DMS 273 (cell line): ENCODE data around the gene TOMT.
"Not testable (repeated sequence)": the region's sequence is repeated elsewhere in the genome, so short reads cannot be mapped to it uniquely, and the experiment has no call there.

Experiments
- DNase-seq: peaks from one replicate; lab custom pipeline; 2025; ENCODE audit not compliant: unreplicated experiment; lab: John Stamatoyannopoulos, UW

The TOMT gene

GRCh38 chr11:72123117-72123653 lies 17.5 kb downstream of the TOMT start:
- no peak for DNase-seq

- no peak for DNase-seq
Measured at GRCh38 chr11:72124046-72124445, 18.3 kb downstream of the TOMT start.

- no peak for DNase-seq
Measured at GRCh38 chr11:72125956-72126355, 20.2 kb downstream of the TOMT start.

- no peak for DNase-seq
Measured at GRCh38 chr11:72127923-72128322, 22.2 kb downstream of the TOMT start.

- no peak for DNase-seq
Measured at GRCh38 chr11:72129381-72129780, 23.7 kb downstream of the TOMT start.

DNA sequence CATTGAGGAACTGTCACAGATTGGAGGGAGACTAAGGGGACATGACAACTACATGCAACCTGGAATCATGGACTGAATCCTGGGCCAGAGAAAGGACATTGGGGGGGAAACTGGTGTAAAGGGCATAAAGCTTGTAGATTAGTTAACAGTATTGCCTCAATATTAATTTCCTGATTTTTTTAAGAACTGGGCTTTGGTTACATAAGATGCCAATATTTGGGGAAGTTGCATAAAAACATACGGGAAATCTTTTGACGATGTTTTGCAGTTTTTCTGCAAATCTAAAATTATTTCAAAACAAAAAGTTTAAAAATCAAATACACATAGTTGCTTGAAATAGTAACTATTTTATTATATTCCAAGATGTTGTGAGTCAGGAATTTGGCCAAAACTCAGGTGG lies 26.9 kb downstream of the TOMT start:
- no peak for DNase-seq

GRCh38 chr11:72135473-72135872 lies 29.7 kb downstream of the TOMT start, which contains the start of gene FOLR3:
Gene FOLR3 (plus strand): TSS chr11:72135725. CDS start chr11:72135953, 228 bp downstream.
- not testable (repeated sequence) for DNase-seq

DNA sequence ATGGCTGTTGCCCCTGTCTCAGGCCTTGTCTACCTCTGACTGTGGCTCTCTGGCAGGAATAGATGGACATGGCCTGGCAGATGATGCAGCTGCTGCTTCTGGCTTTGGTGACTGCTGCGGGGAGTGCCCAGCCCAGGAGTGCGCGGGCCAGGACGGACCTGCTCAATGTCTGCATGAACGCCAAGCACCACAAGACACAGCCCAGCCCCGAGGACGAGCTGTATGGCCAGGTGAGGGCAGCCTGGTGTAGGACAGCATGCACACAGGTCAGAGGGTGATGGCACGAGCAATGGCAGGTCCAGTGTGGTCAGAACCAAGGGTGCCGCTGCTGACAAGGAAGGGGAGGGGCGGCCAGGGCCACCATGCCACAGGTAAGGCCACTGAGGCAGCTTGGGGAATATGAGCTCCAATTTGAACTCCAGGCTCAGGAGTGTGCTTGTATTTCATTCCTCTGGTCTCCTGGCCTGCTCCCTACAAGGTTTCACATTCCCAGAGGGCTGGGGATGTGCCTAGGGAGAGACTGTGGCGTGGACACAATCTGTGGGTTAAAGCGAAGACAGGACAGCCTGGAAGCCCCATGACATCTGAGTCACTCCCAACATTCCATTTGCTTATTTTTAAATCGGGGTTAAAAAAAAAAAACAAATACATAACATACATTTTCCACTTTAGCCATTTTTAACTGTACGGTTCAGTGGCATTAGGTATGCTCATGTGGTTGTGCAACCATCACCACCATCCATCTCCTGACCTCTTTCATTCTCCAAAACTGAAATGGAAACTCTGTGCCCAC lies 30.4 kb downstream of the TOMT start:
- no peak for DNase-seq

GRCh38 chr11:72136684-72137262 lies 31.0 kb downstream of the TOMT start:
- no peak for DNase-seq

- DNase-seq: no peak
Measured at GRCh38 chr11:72138821-72139390, 33.2 kb downstream of the TOMT start.

DNA sequence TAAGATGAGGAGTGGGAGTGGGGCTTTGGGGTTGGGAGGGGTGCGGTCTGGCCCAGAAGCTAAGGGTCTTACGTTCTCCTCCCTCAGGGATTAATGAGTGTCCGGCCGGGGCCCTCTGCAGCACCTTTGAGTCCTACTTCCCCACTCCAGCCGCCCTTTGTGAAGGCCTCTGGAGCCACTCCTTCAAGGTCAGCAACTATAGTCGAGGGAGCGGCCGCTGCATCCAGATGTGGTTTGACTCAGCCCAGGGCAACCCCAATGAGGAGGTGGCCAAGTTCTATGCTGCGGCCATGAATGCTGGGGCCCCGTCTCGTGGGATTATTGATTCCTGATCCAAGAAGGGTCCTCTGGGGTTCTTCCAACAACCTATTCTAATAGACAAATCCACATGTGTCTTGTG lies 33.8 kb downstream of the TOMT start:
- no peak for DNase-seq

DNA sequence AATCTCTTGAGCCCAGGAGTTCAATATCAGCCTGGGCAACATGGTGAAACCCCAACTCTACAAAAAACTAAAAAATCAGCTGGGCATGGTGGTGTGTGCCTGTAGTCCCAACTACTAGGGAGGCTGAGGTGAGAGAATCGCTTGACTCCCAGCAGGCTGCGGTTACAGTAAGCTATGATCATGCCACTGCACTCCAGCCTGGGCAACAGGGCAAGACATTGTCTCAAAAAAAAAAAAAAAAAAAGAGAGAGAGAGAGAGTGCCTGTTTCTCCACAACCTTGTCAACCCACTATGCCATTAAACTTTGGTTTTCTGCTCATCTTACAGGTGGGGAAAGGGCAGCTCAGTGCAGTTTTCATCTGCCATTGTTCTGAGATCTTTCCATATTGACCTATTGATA lies 34.9 kb downstream of the TOMT start:
- DNase-seq: no peak

- DNase-seq: no peak
Measured at GRCh38 chr11:72141066-72141465, 35.3 kb downstream of the TOMT start.

GRCh38 chr11:72142086-72142485 lies 36.4 kb downstream of the TOMT start:
- not testable (repeated sequence) for DNase-seq

DNA sequence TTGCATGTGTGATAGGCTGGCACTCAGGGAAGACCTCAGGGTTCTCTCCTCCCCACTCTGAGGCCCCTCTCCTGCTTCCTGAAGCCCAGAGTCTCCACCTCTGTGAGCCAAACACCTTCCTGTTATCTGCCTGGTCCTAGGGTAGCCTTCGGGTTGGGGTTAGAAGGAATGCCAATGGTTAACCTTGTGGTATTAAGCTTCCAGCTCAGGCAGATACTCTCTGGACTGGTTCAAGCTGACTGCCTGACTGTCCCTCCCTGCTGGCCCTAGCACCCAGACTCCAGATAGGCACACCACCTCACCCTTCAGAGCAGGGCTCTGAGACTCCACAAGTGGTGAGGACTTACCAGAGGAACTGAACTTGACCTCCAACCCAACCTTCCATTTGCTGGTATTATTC lies 36.8 kb downstream of the TOMT start:
- DNase-seq: not testable (repeated sequence)

DNA sequence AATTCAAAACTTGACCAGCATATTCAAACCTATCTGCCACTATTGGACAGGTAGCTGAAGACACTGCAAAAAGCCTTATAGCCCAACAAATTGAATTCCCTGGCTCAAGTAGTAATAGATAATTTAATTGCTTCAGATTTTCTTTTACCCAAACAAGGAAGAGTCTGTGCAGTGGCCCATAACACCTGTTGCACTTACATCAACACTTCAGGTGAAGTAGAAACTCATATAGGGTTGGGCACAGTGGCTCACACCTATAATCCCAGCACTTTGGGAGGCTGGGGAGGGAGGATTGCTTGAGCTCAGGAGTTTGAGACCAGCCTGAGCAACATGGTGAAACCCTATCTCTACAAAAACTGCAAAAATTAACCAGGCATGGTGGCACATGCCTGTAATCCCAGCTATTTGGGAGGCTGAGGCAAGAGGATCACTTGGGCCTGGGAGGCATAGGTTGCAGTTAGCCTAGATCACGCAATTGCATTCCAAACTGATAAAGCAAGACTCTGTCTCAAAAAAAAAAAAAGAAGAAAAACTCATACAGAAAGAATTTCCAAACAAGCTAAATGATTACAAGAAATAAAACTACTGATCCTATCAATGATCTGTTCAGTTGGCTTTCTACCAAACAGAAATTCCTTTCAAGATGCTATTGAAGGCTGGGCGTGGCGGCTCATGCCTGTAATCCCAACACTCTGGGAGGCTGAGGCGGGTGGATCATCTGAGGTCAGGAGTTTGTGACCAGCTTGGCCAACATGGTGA lies 39.3 kb downstream of the TOMT start:
- DNase-seq: no peak

- no peak for DNase-seq
Measured at GRCh38 chr11:72146625-72147024, 40.9 kb downstream of the TOMT start.

GRCh38 chr11:72150882-72151281 lies 45.2 kb downstream of the TOMT start:
- DNase-seq: no peak

GRCh38 chr11:72153874-72154273 lies 48.1 kb downstream of the TOMT start:
- DNase-seq: not testable (repeated sequence)

- no peak for DNase-seq
Measured at GRCh38 chr11:72154816-72155215, 49.1 kb downstream of the TOMT start.

- no peak for DNase-seq
Measured at GRCh38 chr11:72155751-72156150, 50.0 kb downstream of the TOMT start.
